HEK293T (cell line): ENCODE data around the gene POLDIP2.

Experiments
- CTCF ChIA-PET: fragments of 350-600 bp; formaldehyde crosslinking; extraction: SDS; loops from one replicate; lab custom pipeline; 2021; ENCODE audit warnings: antibody characterized with exemption, inconsistent platforms; lab: Yijun Ruan, JAX
- POLR2A ChIA-PET: fragments of 350-600 bp; formaldehyde crosslinking; extraction: SDS; loops from one replicate; lab custom pipeline; 2020; ENCODE audit warnings: antibody characterized with exemption, inconsistent platforms; lab: Yijun Ruan, JAX
- DNase-seq: peaks from one replicate; pipeline ENCODE4 v3.0.0; 2012; ENCODE audit warnings: mixed read lengths; ENCODE audit errors: extremely low spot score
- ARNT ChIP-seq: fragments of 450-650 bp; IDR thresholded peaks from 2 replicates; pipeline ENCODE4 v1.6.1; 2017; ENCODE audit warnings: mild to moderate bottlenecking
- BHLHE40 ChIP-seq: fragments of 450-650 bp; IDR thresholded peaks from 2 replicates; pipeline ENCODE4 v1.6.1; 2016; ENCODE audit warnings: mild to moderate bottlenecking, moderate library complexity, borderline replicate concordance
- CTBP1 ChIP-seq: fragments of 450-650 bp; IDR thresholded peaks from 2 replicates; pipeline ENCODE4 v1.6.1; 2016; ENCODE audit warnings: borderline replicate concordance
- ELF4 ChIP-seq: fragments of 450-650 bp; IDR thresholded peaks from 2 replicates; pipeline ENCODE4 v1.6.1; 2017; ENCODE audit warnings: antibody characterized with exemption
- FOXA1 ChIP-seq: fragments of 450-650 bp; IDR thresholded peaks from 2 replicates; pipeline ENCODE4 v1.6.1; 2016; ENCODE audit warnings: mild to moderate bottlenecking
- FOXK2 ChIP-seq: fragments of 450-650 bp; IDR thresholded peaks from 2 replicates; pipeline ENCODE4 v1.6.1; 2016; ENCODE audit warnings: mild to moderate bottlenecking
- FOXM1 ChIP-seq: fragments of 450-650 bp; IDR thresholded peaks from 2 replicates; pipeline ENCODE4 v1.6.1; 2017; ENCODE audit warnings: mild to moderate bottlenecking, borderline replicate concordance
- HDGF ChIP-seq: fragments of 450-650 bp; IDR thresholded peaks from 2 replicates; pipeline ENCODE4 v1.6.1; 2017; ENCODE audit warnings: antibody characterized with exemption, borderline replicate concordance
- L3MBTL2 ChIP-seq: fragments of 450-650 bp; conservative IDR thresholded peaks from 2 replicates; pipeline ENCODE4 v1.6.1; 2016; ENCODE audit warnings: mild to moderate bottlenecking
- LEF1 ChIP-seq: fragments of 450-650 bp; IDR thresholded peaks from 2 replicates; pipeline ENCODE4 v1.6.1; 2017; ENCODE audit warnings: mild to moderate bottlenecking, borderline replicate concordance
- NFRKB ChIP-seq: fragments of 450-650 bp; IDR thresholded peaks from 2 replicates; pipeline ENCODE4 v1.6.1; 2016; ENCODE audit warnings: mild to moderate bottlenecking, moderate library complexity
- SP1 ChIP-seq: fragments of 450-650 bp; IDR thresholded peaks from 2 replicates; pipeline ENCODE4 v1.6.1; 2017
- SUZ12 ChIP-seq: fragments of 450-650 bp; IDR thresholded peaks from 2 replicates; pipeline ENCODE4 v1.6.1; 2016; ENCODE audit warnings: mild to moderate bottlenecking
- TARDBP ChIP-seq: fragments of 450-650 bp; IDR thresholded peaks from 2 replicates; pipeline ENCODE4 v1.6.1; 2016
- ZNF384 ChIP-seq: fragments of 450-650 bp; IDR thresholded peaks from 2 replicates; pipeline ENCODE4 v1.6.1; 2016
- TF ChIP-seq, protein P1 (sequence below): fragments of 450-650 bp; IDR thresholded peaks from 2 replicates; pipeline ENCODE4 v1.6.1; 2016

Gene POLDIP2

DNA sequence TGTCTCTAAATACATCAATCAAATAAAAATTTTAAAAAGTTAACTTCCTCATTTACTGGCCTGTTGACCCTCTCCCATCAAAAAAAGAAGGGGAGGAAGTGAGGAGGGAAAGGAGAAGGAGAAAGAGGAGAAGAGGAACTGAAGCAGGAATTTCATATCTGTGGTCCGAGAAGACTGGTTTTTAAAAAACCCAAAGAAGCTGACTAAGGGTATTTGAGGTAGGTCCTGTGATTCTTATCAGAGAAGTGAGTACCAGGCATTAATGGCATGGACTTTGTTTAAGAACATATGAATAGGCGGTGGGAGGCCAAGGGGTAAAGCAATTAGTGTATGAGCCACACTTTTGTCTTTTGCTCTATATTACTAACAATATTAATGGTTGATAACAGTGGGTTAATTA is 46.7 kb upstream of the POLDIP2 start:
- ChIA-PET POLR2A (interaction anchor here (1.0 kb wide), 1 partner anchor 13 kb away, joined by 4 read pairs; no protein-coding TSS in a partner anchor), CTCF (interaction anchor here (5.1 kb wide), 1 partner anchor 13 kb away, joined by 45 read pairs; no protein-coding TSS in a partner anchor)
- DNase-seq, result no peak
- TF ChIP-seq SUZ12, result no peak
- TF ChIP-seq BHLHE40, result no peak
- TF ChIP-seq SP1, result no peak
- TF ChIP-seq CTBP1, result no peak
- no peak for TF ChIP-seq ELF4
- no peak for TF ChIP-seq FOXK2
- TF ChIP-seq, protein P1, sequence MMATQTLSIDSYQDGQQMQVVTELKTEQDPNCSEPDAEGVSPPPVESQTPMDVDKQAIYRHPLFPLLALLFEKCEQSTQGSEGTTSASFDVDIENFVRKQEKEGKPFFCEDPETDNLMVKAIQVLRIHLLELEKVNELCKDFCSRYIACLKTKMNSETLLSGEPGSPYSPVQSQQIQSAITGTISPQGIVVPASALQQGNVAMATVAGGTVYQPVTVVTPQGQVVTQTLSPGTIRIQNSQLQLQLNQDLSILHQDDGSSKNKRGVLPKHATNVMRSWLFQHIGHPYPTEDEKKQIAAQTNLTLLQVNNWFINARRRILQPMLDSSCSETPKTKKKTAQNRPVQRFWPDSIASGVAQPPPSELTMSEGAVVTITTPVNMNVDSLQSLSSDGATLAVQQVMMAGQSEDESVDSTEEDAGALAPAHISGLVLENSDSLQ, result no peak
- no peak for TF ChIP-seq LEF1
- no peak for TF ChIP-seq FOXA1
- no peak for TF ChIP-seq NFRKB

DNA sequence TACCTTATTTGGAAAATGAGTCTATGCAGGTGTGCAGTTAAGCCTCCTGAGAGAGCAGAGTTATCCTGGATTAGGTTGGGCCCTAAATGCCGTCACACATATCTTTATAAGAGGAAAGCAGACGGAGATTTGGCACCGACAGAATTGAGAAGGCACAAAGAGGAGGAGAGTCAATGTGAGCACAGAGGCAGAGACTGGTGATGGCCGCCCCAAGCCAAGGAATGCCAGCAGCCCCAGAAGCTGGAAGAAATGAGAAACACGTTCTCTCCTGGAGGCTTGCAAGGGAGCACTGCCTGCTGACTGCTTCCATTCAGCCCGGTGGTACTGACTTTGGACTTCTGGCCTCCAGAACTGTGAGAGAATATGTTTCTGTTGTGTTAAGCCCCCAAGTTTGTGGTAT is 45.5 kb upstream of the POLDIP2 start:
- ChIA-PET CTCF (no interaction called here), POLR2A (no interaction called here)
- no peak for DNase-seq
- TF ChIP-seq SUZ12 (no peak), SP1 (no peak), NFRKB (no peak), BHLHE40 (no peak), ARNT (no peak)
- TF ChIP-seq, protein P1, result no peak

DNA sequence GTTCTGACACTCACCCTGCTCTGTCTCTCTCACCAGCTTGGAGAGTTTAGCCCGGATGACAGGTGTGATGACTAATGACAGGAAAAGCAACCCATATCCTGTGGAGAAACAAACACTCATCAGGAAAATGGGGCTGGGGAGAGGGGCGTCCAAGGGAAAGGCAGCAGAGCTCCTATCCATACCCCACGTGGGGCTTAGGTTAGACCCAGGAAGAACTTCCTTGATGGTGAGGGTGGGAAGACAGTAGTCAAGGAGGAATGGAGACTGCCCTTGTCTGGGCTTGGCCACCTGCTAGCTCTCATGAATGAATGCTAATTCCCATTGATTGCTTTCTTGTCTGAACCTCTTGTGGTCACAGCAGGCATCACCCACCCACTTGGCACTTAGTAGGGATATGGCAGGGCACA is 44.9 kb upstream of the POLDIP2 start:
- ChIA-PET CTCF (no interaction called here), POLR2A (interaction anchor here (1.2 kb wide), 1 partner anchor 11 kb away, joined by 4 read pairs; no protein-coding TSS in a partner anchor)
- TF ChIP-seq ZNF384 (no peak), TARDBP (no peak), LEF1 (no peak), ARNT (no peak), FOXM1 (no peak), ELF4 (no peak), SUZ12 (no peak), SP1 (no peak), L3MBTL2 (no peak)
- no peak for DNase-seq

DNA sequence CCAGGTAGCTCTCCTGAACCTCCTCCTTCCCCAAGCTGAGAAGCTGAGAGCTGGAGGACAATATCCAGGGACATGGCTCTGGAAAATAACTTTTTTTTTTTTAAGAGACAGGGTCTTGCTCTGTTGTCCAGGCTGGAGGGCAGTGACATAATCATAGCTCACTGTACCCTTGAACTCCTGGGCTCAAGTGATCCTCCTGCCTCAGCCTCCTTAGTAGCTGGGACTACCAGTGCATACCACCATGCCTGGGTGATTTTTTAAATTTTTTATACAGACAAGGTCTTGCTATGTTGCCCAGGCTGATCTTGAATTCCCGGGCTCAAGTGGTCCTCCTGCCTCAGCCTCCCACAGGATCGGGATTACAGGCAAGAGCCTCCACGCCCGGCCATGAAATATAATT is 42.5 kb upstream of the POLDIP2 start:
- POLR2A ChIA-PET, result interaction anchor here (0.7 to 2.4 kb wide), 2 partner anchors 16 to 191 kb away, joined by 3 to 7 read pairs; no protein-coding TSS in a partner anchor
- DNase-seq, result no peak
- CTCF ChIA-PET, result interaction anchor here (1.3 kb wide), 1 partner anchor 17 kb away, joined by 6 read pairs; no protein-coding TSS in a partner anchor
- no peak for TF ChIP-seq ARNT
- TF ChIP-seq ZNF384, result no peak
- TF ChIP-seq HDGF, result no peak
- TF ChIP-seq, protein P1, result no peak
- TF ChIP-seq FOXK2, result no peak
- no peak for TF ChIP-seq SUZ12
- no peak for TF ChIP-seq BHLHE40
- no peak for TF ChIP-seq CTBP1

DNA sequence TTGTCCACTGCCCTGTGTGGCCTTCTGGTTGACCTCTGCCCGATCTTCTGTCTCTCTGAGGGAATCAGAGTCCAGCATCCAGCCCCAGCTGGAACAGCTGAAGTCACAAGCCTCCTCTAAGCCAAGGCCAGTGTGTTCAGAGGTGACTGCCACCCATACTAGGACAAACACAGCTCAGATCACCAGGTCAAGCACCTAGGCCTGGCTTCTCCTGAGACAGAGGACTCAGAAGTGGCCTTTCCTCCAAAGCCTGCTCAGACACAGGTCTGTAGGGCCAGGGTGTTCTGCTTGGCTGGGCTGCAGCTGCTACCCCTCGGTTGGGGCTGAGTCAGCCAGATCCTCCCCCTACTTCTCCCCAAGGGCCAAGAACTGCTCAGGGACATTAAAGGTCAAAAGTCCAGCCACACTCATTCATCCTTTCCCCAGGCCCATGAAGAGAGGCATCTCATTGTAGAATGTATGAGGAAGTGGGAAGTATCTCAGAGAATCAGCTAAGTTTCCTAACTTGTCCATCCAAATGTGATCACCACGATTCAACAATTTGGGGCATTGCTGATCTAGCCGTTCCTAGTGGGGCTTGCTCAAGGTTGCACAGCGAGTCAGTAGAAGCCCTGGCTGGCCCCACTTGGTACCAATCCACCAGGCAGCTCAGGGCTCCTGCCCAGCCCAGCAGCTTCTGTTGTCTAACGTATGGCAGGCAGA is 41.1 kb upstream of the POLDIP2 start:
- ChIA-PET POLR2A (interaction anchor here (0.6 to 2.4 kb wide), 4 partner anchors 11 to 103 kb away, joined by 3 to 7 read pairs (median 4); no protein-coding TSS in a partner anchor), CTCF (interaction anchor here (1.1 kb wide), 2 partner anchors 9 to 18 kb away, joined by 3 to 5 read pairs; no protein-coding TSS in a partner anchor)
- DNase-seq, result no peak
- TF ChIP-seq HDGF (no peak), FOXM1 (no peak), NFRKB (no peak), ELF4 (no peak), L3MBTL2 (no peak), TARDBP (no peak), CTBP1 (no peak), FOXK2 (no peak), LEF1 (no peak), SUZ12 (no peak), BHLHE40 (no peak), ZNF384 (no peak), SP1 (no peak), FOXA1 (no peak)
- TF ChIP-seq, protein P1, result no peak
